ENCODE measurements around the gene FAM174C. TPM values are rescaled to one million over a fixed set of nuclear protein-coding genes. Genes with fewer than 3 reads are reported as not detected.

Gene FAM174C
- total RNA-seq, 1 experiment from 2014 or later, result 77.1 TPM

GRCh38 chr19:1263188-1263587, 12.1 kb upstream of the FAM174C start:
- H3K27ac ChIP-seq (ENCODE audit: low read depth, low read length), result peak overlapping the region; percentile 99
- ATAC-seq (no peak), DNase-seq (ENCODE audit: low read depth, low spot score) (no peak)
- no peaks in the 10 kb centered on the region for H3K27me3 ChIP-seq (ENCODE audit: insufficient read depth, low read length)
- no peaks in the 10 kb centered on the region for H4K20me1 ChIP-seq (ENCODE audit: insufficient read depth)
- intact Hi-C loops (cut with micrococcal nuclease), result no loop called here
- peaks cover 10% of the 10 kb centered on the region for H3K79me2 ChIP-seq (ENCODE audit: insufficient read depth, low read length)
- ChIA-PET RAD21 (ENCODE audit: low non-redundant PET in 1 of 2, low total read pairs in 2 of 2, uncharacterized antibody in 2 of 2, unreplicated experiment in 2 of 2) (no interaction called here), CTCF (no interaction called here), POLR2A (interaction anchor here (1.3 kb wide), 1 partner anchor 10 kb away, joined by 3 read pairs; no protein-coding TSS in a partner anchor)
- peak overlapping the region; percentile 98 for H3K4me2 ChIP-seq (ENCODE audit: low read length)
- no peak overlapping the region for H3K4me3 ChIP-seq (replicated peaks in 1 of 2; ENCODE audit: low read depth in 1 of 2, low read length in 2 of 2)
- peaks cover 0 to 2% of the 10 kb centered on the region in 2 experiments; a peak in 2 of 4 replicates for H3K36me3 ChIP-seq (ENCODE audit: control insufficient read depth in 1 of 2, insufficient read depth in 2 of 2, low read length in 2 of 2)
- peak overlapping the region; percentile 99 for H3K9ac ChIP-seq (ENCODE audit: low read length)
- no peak for TF ChIP-seq CEBPB (IDR thresholded peaks at IDR 0.05; ENCODE audit: low read depth)
- TF ChIP-seq SP1 (IDR thresholded peaks at IDR 0.05; ENCODE audit: low read depth), result no peak
- TF ChIP-seq RAD21 (IDR thresholded peaks at IDR 0.05; ENCODE audit: low read depth), result no peak
- no peak for TF ChIP-seq JUND (IDR thresholded peaks at IDR 0.05)
- no peak for TF ChIP-seq POLR2AphosphoS5 (IDR thresholded peaks at IDR 0.05; ENCODE audit: low read depth, low read length)
- no peak for TF ChIP-seq YY1 (IDR thresholded peaks at IDR 0.05; ENCODE audit: extremely low read depth, insufficient replicate concordance, low read depth, low read length)
- no peak for TF ChIP-seq SIN3A (IDR thresholded peaks at IDR 0.05; ENCODE audit: low read depth)
- peaks cover 59 to 96% of the 10 kb centered on the region in 2 experiments for H3K4me1 ChIP-seq (ENCODE audit: control insufficient read depth in 1 of 2, insufficient read depth in 2 of 2, low read length in 2 of 2)
- no peaks in the 10 kb centered on the region for H3K9me2 ChIP-seq (ENCODE audit: insufficient read depth)
- BruUV-seq (replicated peaks), result no TSS peak
- H3K9me3 ChIP-seq (ENCODE audit: control insufficient read depth in 1 of 2, insufficient read depth in 1 of 2, low read depth in 1 of 2, low read length in 2 of 2), result no peaks in the 10 kb centered on the region
- no peak overlapping the region for H2AFZ ChIP-seq (ENCODE audit: low read depth, low read length, poor library complexity, severe bottlenecking)

- Histone ChIP-seq H3K9me2 (ENCODE audit: insufficient read depth) (no peaks in the 10 kb centered on the region), H3K27ac (ENCODE audit: low read depth, low read length) (peak overlapping the region; percentile 99), H3K36me3 (ENCODE audit: control insufficient read depth in 1 of 2, insufficient read depth in 2 of 2, low read length in 2 of 2) (no peaks in the 10 kb centered on the region), H3K9me3 (ENCODE audit: control insufficient read depth in 1 of 2, insufficient read depth in 1 of 2, low read depth in 1 of 2, low read length in 2 of 2) (no peaks in the 10 kb centered on the region), H3K4me2 (ENCODE audit: low read length) (peak overlapping the region; percentile 97), H3K4me3 (replicated peaks in 1 of 2; ENCODE audit: low read depth in 1 of 2, low read length in 2 of 2) (peak overlapping the region; percentile 9 to 34; a peak in 3 of 4 replicates), H2AFZ (ENCODE audit: low read depth, low read length, poor library complexity, severe bottlenecking) (no peak overlapping the region), H4K20me1 (ENCODE audit: insufficient read depth) (no peaks in the 10 kb centered on the region), H3K79me2 (ENCODE audit: insufficient read depth, low read length) (peaks cover 12% of the 10 kb centered on the region), H3K4me1 (ENCODE audit: control insufficient read depth in 1 of 2, insufficient read depth in 2 of 2, low read length in 2 of 2) (peaks cover 49 to 90% of the 10 kb centered on the region in 2 experiments), H3K27me3 (ENCODE audit: insufficient read depth, low read length) (no peaks in the 10 kb centered on the region), H3K9ac (ENCODE audit: low read length) (peak overlapping the region; percentile 54)
- no TSS peak for BruUV-seq (replicated peaks)
- ChIA-PET POLR2A (interaction anchor here (0.7 to 3.0 kb wide), 7 partner anchors 8 to 172 kb away, joined by 3 to 58 read pairs (median 9); partner anchors contain the start of gene FAM174C), RAD21 (ENCODE audit: low non-redundant PET in 1 of 2, low total read pairs in 2 of 2, uncharacterized antibody in 2 of 2, unreplicated experiment in 2 of 2) (interaction anchor here (2.1 kb wide), 2 partner anchors 20 to 21 kb away, joined by 45 to 51 read pairs; no protein-coding TSS in a partner anchor), CTCF (interaction anchor here (0.9 to 6.5 kb wide), 6 partner anchors 7 to 44 kb away, joined by 3 to 325 read pairs (median 12); partner anchors contain the start of gene ATP5F1D)
- DNase-seq (ENCODE audit: low read depth, low spot score) (no peak), ATAC-seq (peak; percentile 15; the same call in 1 of the 2 replicates)
- intact Hi-C loops (cut with micrococcal nuclease), result no loop called here
- TF ChIP-seq ZNF274 (IDR thresholded peaks at IDR 0.05; ENCODE audit: low read depth, low read length) (no peak), TCF7L2 (IDR thresholded peaks at IDR 0.05; ENCODE audit: borderline replicate concordance, extremely low read depth, insufficient read depth, insufficient read length) (no peak), ZFX (IDR thresholded peaks at IDR 0.05) (peak; percentile 21; the same call in 1 of the 2 replicates), POLR2AphosphoS5 (IDR thresholded peaks at IDR 0.05; ENCODE audit: low read depth, low read length) (peak; percentile 43; the same call in 1 of the 2 replicates), POLR2A (IDR thresholded peaks at IDR 0.05; ENCODE audit: borderline replicate concordance, extremely low read depth, insufficient read depth, insufficient read length) (peak; percentile 30), ELF1 (IDR thresholded peaks at IDR 0.05; ENCODE audit: borderline replicate concordance, low read depth) (no peak)
Measured at GRCh38 chr19:1264801-1265614, 10.3 kb upstream of the FAM174C start.
